Measurements from ENCODE around the gene GRM7. TPM values are rescaled to one million over a fixed set of nuclear protein-coding genes. Genes with fewer than 3 reads are reported as not detected.

The GRM7 gene
- total RNA-seq, 1 experiment from 2014 or later = not detected

- Histone ChIP-seq H2AFZ (ENCODE audit: low read length) (no peak overlapping the region), H3K9ac (ENCODE audit: low read length) (no peak overlapping the region), H3K36me3 (ENCODE audit: low read depth, low read length) (no peaks in the 10 kb centered on the region), H3K27ac (ENCODE audit: low read length) (no peak overlapping the region), H4K20me1 (ENCODE audit: low read length) (no peaks in the 10 kb centered on the region), H3F3A (ENCODE audit: low read length, unreplicated experiment) (no peaks in the 10 kb centered on the region), H3K4me1 (ENCODE audit: insufficient read depth, low read length) (no peaks in the 10 kb centered on the region), H3K9me2 (replicated peaks; ENCODE audit: low read length) (no peaks in the 10 kb centered on the region), H3K9me3 (ENCODE audit: low read length) (peaks cover 24% of the 10 kb centered on the region), H3K79me2 (ENCODE audit: low read length) (no peaks in the 10 kb centered on the region), H3K4me3 (ENCODE audit: low read length) (no peak overlapping the region), H3K4me2 (ENCODE audit: low read length) (no peak overlapping the region), H3K27me3 (ENCODE audit: low read length) (no peaks in the 10 kb centered on the region)
- intact Hi-C loops (cut with micrococcal nuclease) = no loop called here
- no TSS peak for BruUV-seq (replicated peaks)
- TF ChIP-seq EZH2phosphoT487 (IDR thresholded peaks at IDR 0.05; ENCODE audit: borderline replicate concordance, low read length) (no peak), EZH2 (IDR thresholded peaks at IDR 0.05; ENCODE audit: low read length, unreplicated experiment) (no peak)
- TF ChIP-seq, protein P1, sequence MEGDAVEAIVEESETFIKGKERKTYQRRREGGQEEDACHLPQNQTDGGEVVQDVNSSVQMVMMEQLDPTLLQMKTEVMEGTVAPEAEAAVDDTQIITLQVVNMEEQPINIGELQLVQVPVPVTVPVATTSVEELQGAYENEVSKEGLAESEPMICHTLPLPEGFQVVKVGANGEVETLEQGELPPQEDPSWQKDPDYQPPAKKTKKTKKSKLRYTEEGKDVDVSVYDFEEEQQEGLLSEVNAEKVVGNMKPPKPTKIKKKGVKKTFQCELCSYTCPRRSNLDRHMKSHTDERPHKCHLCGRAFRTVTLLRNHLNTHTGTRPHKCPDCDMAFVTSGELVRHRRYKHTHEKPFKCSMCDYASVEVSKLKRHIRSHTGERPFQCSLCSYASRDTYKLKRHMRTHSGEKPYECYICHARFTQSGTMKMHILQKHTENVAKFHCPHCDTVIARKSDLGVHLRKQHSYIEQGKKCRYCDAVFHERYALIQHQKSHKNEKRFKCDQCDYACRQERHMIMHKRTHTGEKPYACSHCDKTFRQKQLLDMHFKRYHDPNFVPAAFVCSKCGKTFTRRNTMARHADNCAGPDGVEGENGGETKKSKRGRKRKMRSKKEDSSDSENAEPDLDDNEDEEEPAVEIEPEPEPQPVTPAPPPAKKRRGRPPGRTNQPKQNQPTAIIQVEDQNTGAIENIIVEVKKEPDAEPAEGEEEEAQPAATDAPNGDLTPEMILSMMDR (conservative IDR thresholded peaks at IDR 0.05; ENCODE audit: low read depth, low read length) = no peak
- DNase-seq (no peak), ATAC-seq (no peak)
- CTCF ChIA-PET = no interaction called here
- POLR2A ChIA-PET (ENCODE audit: unreplicated experiment) = no interaction called here
Measured at GRCh38 chr3:7439101-7439680, 578.3 kb downstream of the GRM7 start.

DNA sequence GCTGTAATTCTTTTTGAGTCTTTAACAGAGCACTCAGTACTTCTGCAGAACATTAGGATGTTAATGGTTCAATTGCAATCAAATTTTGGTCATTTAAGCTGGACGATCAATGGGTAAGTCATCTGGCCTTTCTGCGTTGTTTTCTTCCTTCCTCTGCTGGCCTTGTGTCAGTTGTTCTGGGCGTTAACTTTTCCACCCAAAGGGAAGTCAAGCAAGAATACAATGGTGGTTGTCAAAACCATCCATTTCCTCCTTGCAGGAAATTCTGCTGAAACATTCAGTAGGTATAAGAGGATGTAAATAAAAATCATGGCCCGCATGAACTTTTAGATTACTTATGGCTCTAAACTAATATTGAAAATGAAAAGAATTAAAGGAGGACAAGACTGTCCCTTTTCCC is 584.0 kb downstream of the GRM7 start:
- BruUV-seq (replicated peaks) = no TSS peak
- TF ChIP-seq EZH2 (IDR thresholded peaks at IDR 0.05; ENCODE audit: low read length, unreplicated experiment) (no peak), EZH2phosphoT487 (IDR thresholded peaks at IDR 0.05; ENCODE audit: borderline replicate concordance, low read length) (no peak)
- TF ChIP-seq, protein P1 (conservative IDR thresholded peaks at IDR 0.05; ENCODE audit: low read depth, low read length) = no peak
- Histone ChIP-seq H2AFZ (ENCODE audit: low read length) (no peak overlapping the region), H4K20me1 (ENCODE audit: low read length) (no peaks in the 10 kb centered on the region), H3K27me3 (ENCODE audit: low read length) (no peaks in the 10 kb centered on the region), H3K4me2 (ENCODE audit: low read length) (no peak overlapping the region), H3F3A (ENCODE audit: low read length, unreplicated experiment) (no peaks in the 10 kb centered on the region), H3K9me3 (ENCODE audit: low read length) (peaks cover 25% of the 10 kb centered on the region; the same call in 1 of the 2 replicates), H3K4me3 (ENCODE audit: low read length) (no peak overlapping the region), H3K36me3 (ENCODE audit: low read depth, low read length) (no peaks in the 10 kb centered on the region), H3K79me2 (ENCODE audit: low read length) (no peaks in the 10 kb centered on the region), H3K27ac (ENCODE audit: low read length) (no peak overlapping the region), H3K9me2 (replicated peaks; ENCODE audit: low read length) (no peaks in the 10 kb centered on the region), H3K9ac (ENCODE audit: low read length) (no peak overlapping the region), H3K4me1 (ENCODE audit: insufficient read depth, low read length) (no peaks in the 10 kb centered on the region)
- intact Hi-C loops (cut with micrococcal nuclease) = no loop called here
- ChIA-PET POLR2A (ENCODE audit: unreplicated experiment) (no interaction called here), CTCF (no interaction called here)
- no peak for ATAC-seq
- no peak for DNase-seq

GRCh38 chr3:7445331-7445730 is 584.4 kb downstream of the GRM7 start:
- DNase-seq (no peak), ATAC-seq (no peak)
- Histone ChIP-seq H3K9me3 (ENCODE audit: low read length) (peaks cover 29% of the 10 kb centered on the region; the same call in 1 of the 2 replicates), H3K79me2 (ENCODE audit: low read length) (no peaks in the 10 kb centered on the region), H3K9ac (ENCODE audit: low read length) (no peak overlapping the region), H3K9me2 (replicated peaks; ENCODE audit: low read length) (no peaks in the 10 kb centered on the region), H3K4me2 (ENCODE audit: low read length) (no peak overlapping the region), H3F3A (ENCODE audit: low read length, unreplicated experiment) (no peaks in the 10 kb centered on the region), H2AFZ (ENCODE audit: low read length) (no peak overlapping the region), H3K4me3 (ENCODE audit: low read length) (no peak overlapping the region), H4K20me1 (ENCODE audit: low read length) (no peaks in the 10 kb centered on the region), H3K27ac (ENCODE audit: low read length) (no peak overlapping the region), H3K4me1 (ENCODE audit: insufficient read depth, low read length) (no peaks in the 10 kb centered on the region), H3K27me3 (ENCODE audit: low read length) (no peaks in the 10 kb centered on the region), H3K36me3 (ENCODE audit: low read depth, low read length) (no peaks in the 10 kb centered on the region)
- CTCF ChIA-PET = no interaction called here
- POLR2A ChIA-PET (ENCODE audit: unreplicated experiment) = no interaction called here
- intact Hi-C loops (cut with micrococcal nuclease) = no loop called here
- TF ChIP-seq EZH2phosphoT487 (IDR thresholded peaks at IDR 0.05; ENCODE audit: borderline replicate concordance, low read length) (no peak), EZH2 (IDR thresholded peaks at IDR 0.05; ENCODE audit: low read length, unreplicated experiment) (no peak)
- TF ChIP-seq, protein P1 (conservative IDR thresholded peaks at IDR 0.05; ENCODE audit: low read depth, low read length) = no peak
- no TSS peak for BruUV-seq (replicated peaks)

Measured in PC-3 (cell line).